Activated gamma-delta T cell treated with anti-CD3 and anti-CD28 coated beads, Interleukin-2, amount 50 U/mL, for 16 hours (primary cell): ENCODE measurements around the gene CD72.

Experiments used
- DNase-seq: peaks from one replicate; pipeline ENCODE4 v3.0.0-alpha.2; 2020; ENCODE audit warnings: low read depth

Gene CD72

GRCh38 chr9:35618325-35618727 is at the start of gene CD72:
Gene CD72 (minus strand): TSS chr9:35618413. CDS start chr9:35618303, 110 bp downstream.
- no peak for DNase-seq

- DNase-seq = no peak
These were observed 49.7 kb upstream of the CD72 start for GRCh38 chr9:35667939-35668338.

- DNase-seq = no peak
These were observed 48.3 kb upstream of the CD72 start for GRCh38 chr9:35666549-35666948.

- no peak for DNase-seq
These were observed 47.8 kb upstream of the CD72 start for GRCh38 chr9:35666045-35666444.

GRCh38 chr9:35665471-35665818 is 47.2 kb upstream of the CD72 start:
- DNase-seq = no peak

GRCh38 chr9:35664531-35665470 is 46.6 kb upstream of the CD72 start, which contains the start of gene ARHGEF39:
Gene ARHGEF39 (minus strand): TSS chr9:35665195. CDS start chr9:35665169, 26 bp downstream.
- no peak for DNase-seq

GRCh38 chr9:35662437-35662836 is 44.2 kb upstream of the CD72 start:
- DNase-seq = no peak

GRCh38 chr9:35661756-35662350 is 43.6 kb upstream of the CD72 start:
- DNase-seq = no peak

- no peak for DNase-seq
These were observed 42.8 kb upstream of the CD72 start for GRCh38 chr9:35660966-35661415.

GRCh38 chr9:35659340-35659739 is 41.1 kb upstream of the CD72 start:
- no peak for DNase-seq

- DNase-seq = no peak
These were observed 40.7 kb upstream of the CD72 start for GRCh38 chr9:35658968-35659220.

- DNase-seq = peak; percentile 74
These were observed 40.1 kb upstream of the CD72 start, which contains the start of gene CCDC107 for GRCh38 chr9:35658137-35658967. Gene CCDC107 (plus strand): TSS chr9:35658292. CDS start chr9:35658380, 88 bp downstream.

GRCh38 chr9:35657546-35658136 is 39.4 kb upstream of the CD72 start, which contains the start of gene RMRP:
Gene RMRP (minus strand): TSS chr9:35658019.
- peak; percentile 79 for DNase-seq

GRCh38 chr9:35656831-35657545 is 38.8 kb upstream of the CD72 start:
- DNase-seq = no peak

- no peak for DNase-seq
These were observed 38.1 kb upstream of the CD72 start for GRCh38 chr9:35656348-35656747.

- DNase-seq = no peak
These were observed 35.4 kb upstream of the CD72 start for GRCh38 chr9:35653611-35654010.

GRCh38 chr9:35652829-35653209 is 34.6 kb upstream of the CD72 start:
- DNase-seq = no peak

GRCh38 chr9:35651956-35652828 is 34.0 kb upstream of the CD72 start:
- no peak for DNase-seq

- DNase-seq = no peak
These were observed 32.3 kb upstream of the CD72 start, which contains the start of gene SIT1 for GRCh38 chr9:35650341-35651158. Gene SIT1 (minus strand): TSS chr9:35650931. CDS start chr9:35650853, 78 bp downstream.
